ENCODE measurements around the gene COL25A1. TPM values are rescaled to one million over a fixed set of nuclear protein-coding genes. Genes with fewer than 3 reads are reported as not detected.

The COL25A1 gene
- total RNA-seq, 1 donor from 2014 or later: 3.9 TPM

GRCh38 chr4:108980455-108981239 lies 321.8 kb downstream of the COL25A1 start:
- no peak for DNase-seq (ENCODE audit: low spot score, unreplicated experiment)
- H3K4me1 Mint-ChIP-seq (ENCODE audit: low read depth): no peaks in the 10 kb centered on the region
- TF ChIP-seq CTCF (IDR thresholded peaks at IDR 0.05; ENCODE audit: unreplicated experiment): no peak
- H3K27me3 Mint-ChIP-seq: no peaks in the 10 kb centered on the region
- no peak overlapping the region for H3K4me3 Mint-ChIP-seq (ENCODE audit: low read depth)
- H3K9me3 Mint-ChIP-seq (ENCODE audit: low read depth): no peaks in the 10 kb centered on the region
- no peaks in the 10 kb centered on the region for H3K36me3 Mint-ChIP-seq (ENCODE audit: insufficient read depth)
- no peak overlapping the region for H3K27ac Mint-ChIP-seq

- Mint-ChIP-seq H3K27me3 (no peaks in the 10 kb centered on the region), H3K36me3 (ENCODE audit: insufficient read depth) (no peaks in the 10 kb centered on the region), H3K4me1 (ENCODE audit: low read depth) (no peaks in the 10 kb centered on the region), H3K9me3 (ENCODE audit: low read depth) (no peaks in the 10 kb centered on the region), H3K27ac (no peak overlapping the region), H3K4me3 (ENCODE audit: low read depth) (no peak overlapping the region)
- no peak for TF ChIP-seq CTCF (IDR thresholded peaks at IDR 0.05; ENCODE audit: unreplicated experiment)
- no peak for DNase-seq (ENCODE audit: low spot score, unreplicated experiment)
Measured at GRCh38 chr4:108979759-108980158, 322.7 kb downstream of the COL25A1 start.

GRCh38 chr4:108978066-108978465 lies 324.4 kb downstream of the COL25A1 start:
- TF ChIP-seq CTCF (IDR thresholded peaks at IDR 0.05; ENCODE audit: unreplicated experiment): no peak
- DNase-seq (ENCODE audit: low spot score, unreplicated experiment): no peak
- Mint-ChIP-seq H3K27ac (no peak overlapping the region), H3K4me1 (ENCODE audit: low read depth) (no peaks in the 10 kb centered on the region), H3K4me3 (ENCODE audit: low read depth) (no peak overlapping the region), H3K9me3 (ENCODE audit: low read depth) (no peaks in the 10 kb centered on the region), H3K27me3 (no peaks in the 10 kb centered on the region), H3K36me3 (ENCODE audit: insufficient read depth) (no peaks in the 10 kb centered on the region)

- H3K27ac Mint-ChIP-seq: no peak overlapping the region
- H3K27me3 Mint-ChIP-seq: no peaks in the 10 kb centered on the region
- no peaks in the 10 kb centered on the region for H3K4me1 Mint-ChIP-seq (ENCODE audit: low read depth)
- no peaks in the 10 kb centered on the region for H3K9me3 Mint-ChIP-seq (ENCODE audit: low read depth)
- DNase-seq (ENCODE audit: low spot score, unreplicated experiment): no peak
- no peak overlapping the region for H3K4me3 Mint-ChIP-seq (ENCODE audit: low read depth)
- no peaks in the 10 kb centered on the region for H3K36me3 Mint-ChIP-seq (ENCODE audit: insufficient read depth)
- no peak for TF ChIP-seq CTCF (IDR thresholded peaks at IDR 0.05; ENCODE audit: unreplicated experiment)
Measured at GRCh38 chr4:108972613-108973283, 329.7 kb downstream of the COL25A1 start.

GRCh38 chr4:108971473-108971872 lies 331.0 kb downstream of the COL25A1 start:
- no peak for DNase-seq (ENCODE audit: low spot score, unreplicated experiment)
- Mint-ChIP-seq H3K9me3 (ENCODE audit: low read depth) (no peaks in the 10 kb centered on the region), H3K4me1 (ENCODE audit: low read depth) (no peaks in the 10 kb centered on the region), H3K4me3 (ENCODE audit: low read depth) (no peak overlapping the region), H3K27ac (no peak overlapping the region), H3K36me3 (ENCODE audit: insufficient read depth) (no peaks in the 10 kb centered on the region), H3K27me3 (no peaks in the 10 kb centered on the region)
- no peak for TF ChIP-seq CTCF (IDR thresholded peaks at IDR 0.05; ENCODE audit: unreplicated experiment)
